ENCODE measurements around the gene PTGDS.
"Not testable (repeated sequence)": the region's sequence is repeated elsewhere in the genome, so short reads cannot be mapped to it uniquely, and the experiment has no call there.

PTGDS gene

GRCh38 chr9:136990242-136990911, 13.1 kb downstream of the PTGDS start:
- no peak for DNase-seq (ENCODE audit: low spot score)
- no peak for FAIRE-seq

- FAIRE-seq = no peak
- DNase-seq (ENCODE audit: low spot score) = peak; percentile 98
These were observed 14.9 kb downstream of the PTGDS start, which contains the start of gene PAXX for GRCh38 chr9:136991993-136992818. PAXX (plus strand) TSS chr9:136992422; CDS start chr9:136992444, 22 bp downstream.

- FAIRE-seq = no peak
- no peak for DNase-seq (ENCODE audit: low spot score)
These were observed 15.6 kb downstream of the PTGDS start for GRCh38 chr9:136992819-136993369.

GRCh38 chr9:136994180-136994887, 17.0 kb downstream of the PTGDS start:
- FAIRE-seq = no peak

GRCh38 chr9:136994888-136995230, 17.6 kb downstream of the PTGDS start:
- DNase-seq (ENCODE audit: low spot score) (no peak), FAIRE-seq (no peak)

More at GRCh38 chr9:136994180-136994887, 17.0 kb downstream of the PTGDS start:
- DNase-seq (ENCODE audit: low spot score) = no peak

GRCh38 chr9:136995362-136995761, 18.1 kb downstream of the PTGDS start:
- DNase-seq (ENCODE audit: low spot score) (no peak), FAIRE-seq (no peak)

GRCh38 chr9:136995772-136996311, 18.5 kb downstream of the PTGDS start:
- DNase-seq (ENCODE audit: low spot score) = peak; percentile 34
- FAIRE-seq = no peak

- DNase-seq (ENCODE audit: low spot score) = peak; percentile 75
- peak; percentile 63 for FAIRE-seq
These were observed 19.3 kb downstream of the PTGDS start, which contains the start of gene CLIC3 for GRCh38 chr9:136996361-136997292. CLIC3 (minus strand) TSS chr9:136996568; CDS start chr9:136996543, 25 bp downstream.

- DNase-seq (ENCODE audit: low spot score) (no peak), FAIRE-seq (no peak)
These were observed 20.1 kb downstream of the PTGDS start for GRCh38 chr9:136997371-136997770.

GRCh38 chr9:136997830-136998234, 20.5 kb downstream of the PTGDS start:
- DNase-seq (ENCODE audit: low spot score) (no peak), FAIRE-seq (no peak)

GRCh38 chr9:137000177-137000930, 23.1 kb downstream of the PTGDS start:
- DNase-seq (ENCODE audit: low spot score) (no peak), FAIRE-seq (no peak)

GRCh38 chr9:137001857-137002645, 24.7 kb downstream of the PTGDS start:
- DNase-seq (ENCODE audit: low spot score) (no peak), FAIRE-seq (no peak)

- no peak for FAIRE-seq
These were observed 25.3 kb downstream of the PTGDS start for GRCh38 chr9:137002646-137003041.

GRCh38 chr9:137004285-137004684, 27.0 kb downstream of the PTGDS start:
- not testable (repeated sequence) for DNase-seq (ENCODE audit: low spot score); FAIRE-seq

More at GRCh38 chr9:137002646-137003041, 25.3 kb downstream of the PTGDS start:
- DNase-seq (ENCODE audit: low spot score) = no peak

- no peak for FAIRE-seq
- no peak for DNase-seq (ENCODE audit: low spot score)
These were observed 29.1 kb downstream of the PTGDS start for GRCh38 chr9:137006116-137007003.

GRCh38 chr9:137007108-137007815, 30.0 kb downstream of the PTGDS start:
- FAIRE-seq = no peak
- DNase-seq (ENCODE audit: low spot score) = no peak

GRCh38 chr9:137007816-137008270, 30.5 kb downstream of the PTGDS start:
- no peak for DNase-seq (ENCODE audit: low spot score)
- no peak for FAIRE-seq

Data from urothelium cell line (cell line).